GM12801 (cell line): ENCODE results near the gene TGM2.

ENCODE experiments used
- TF ChIP-seq, protein P1 (sequence below): IDR thresholded peaks from one replicate; pipeline ENCODE4 v1.5.1; 2011; ENCODE audit warnings: control low read depth; ENCODE audit not compliant: insufficient read length; ENCODE audit errors: extremely low read depth

TGM2 gene

DNA sequence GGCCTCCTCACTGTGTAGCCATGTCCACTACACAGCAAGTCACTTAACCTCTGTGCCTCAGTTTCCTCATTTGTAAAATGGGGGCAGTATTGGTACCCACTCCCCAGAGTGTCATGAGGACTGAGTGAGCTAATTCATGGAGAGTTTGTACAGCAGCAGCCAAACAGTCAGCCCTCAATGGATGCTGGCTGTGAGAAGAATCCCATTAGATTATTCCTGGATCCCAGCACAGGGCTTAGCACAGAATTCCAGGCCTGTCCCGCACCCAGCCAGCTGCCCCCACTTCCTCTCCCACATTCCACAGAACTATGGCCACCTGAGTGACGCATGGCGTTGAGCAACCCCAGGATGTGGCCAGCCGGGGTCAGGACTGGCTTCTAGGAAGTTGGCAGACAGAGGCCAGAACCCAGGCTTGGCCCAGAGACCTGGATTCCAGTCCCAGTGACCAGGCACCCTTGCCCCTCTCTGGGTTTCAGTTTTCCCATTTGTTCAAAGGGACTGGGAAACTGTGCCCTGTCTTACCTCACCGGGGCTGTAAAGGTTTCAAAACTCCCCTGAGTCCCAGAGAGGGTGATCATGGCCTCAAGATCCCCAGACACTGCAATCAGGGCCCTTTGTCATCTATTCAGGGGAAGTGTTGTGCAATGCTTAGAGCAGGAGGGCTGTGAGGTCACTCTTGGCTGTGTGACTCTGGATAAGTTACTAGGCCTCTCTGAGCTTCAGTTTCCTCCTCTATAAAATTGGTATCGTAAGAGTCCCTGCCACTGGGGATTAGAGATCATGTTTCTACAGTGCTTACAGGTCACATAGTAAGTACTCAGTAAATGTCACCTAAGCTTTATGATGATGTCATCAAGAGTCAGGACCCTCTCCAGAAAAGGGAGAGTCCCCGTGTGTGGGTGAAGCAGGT is 3.0 kb upstream of the TGM2 start:
- TF ChIP-seq, protein P1, sequence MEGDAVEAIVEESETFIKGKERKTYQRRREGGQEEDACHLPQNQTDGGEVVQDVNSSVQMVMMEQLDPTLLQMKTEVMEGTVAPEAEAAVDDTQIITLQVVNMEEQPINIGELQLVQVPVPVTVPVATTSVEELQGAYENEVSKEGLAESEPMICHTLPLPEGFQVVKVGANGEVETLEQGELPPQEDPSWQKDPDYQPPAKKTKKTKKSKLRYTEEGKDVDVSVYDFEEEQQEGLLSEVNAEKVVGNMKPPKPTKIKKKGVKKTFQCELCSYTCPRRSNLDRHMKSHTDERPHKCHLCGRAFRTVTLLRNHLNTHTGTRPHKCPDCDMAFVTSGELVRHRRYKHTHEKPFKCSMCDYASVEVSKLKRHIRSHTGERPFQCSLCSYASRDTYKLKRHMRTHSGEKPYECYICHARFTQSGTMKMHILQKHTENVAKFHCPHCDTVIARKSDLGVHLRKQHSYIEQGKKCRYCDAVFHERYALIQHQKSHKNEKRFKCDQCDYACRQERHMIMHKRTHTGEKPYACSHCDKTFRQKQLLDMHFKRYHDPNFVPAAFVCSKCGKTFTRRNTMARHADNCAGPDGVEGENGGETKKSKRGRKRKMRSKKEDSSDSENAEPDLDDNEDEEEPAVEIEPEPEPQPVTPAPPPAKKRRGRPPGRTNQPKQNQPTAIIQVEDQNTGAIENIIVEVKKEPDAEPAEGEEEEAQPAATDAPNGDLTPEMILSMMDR: no peak

DNA sequence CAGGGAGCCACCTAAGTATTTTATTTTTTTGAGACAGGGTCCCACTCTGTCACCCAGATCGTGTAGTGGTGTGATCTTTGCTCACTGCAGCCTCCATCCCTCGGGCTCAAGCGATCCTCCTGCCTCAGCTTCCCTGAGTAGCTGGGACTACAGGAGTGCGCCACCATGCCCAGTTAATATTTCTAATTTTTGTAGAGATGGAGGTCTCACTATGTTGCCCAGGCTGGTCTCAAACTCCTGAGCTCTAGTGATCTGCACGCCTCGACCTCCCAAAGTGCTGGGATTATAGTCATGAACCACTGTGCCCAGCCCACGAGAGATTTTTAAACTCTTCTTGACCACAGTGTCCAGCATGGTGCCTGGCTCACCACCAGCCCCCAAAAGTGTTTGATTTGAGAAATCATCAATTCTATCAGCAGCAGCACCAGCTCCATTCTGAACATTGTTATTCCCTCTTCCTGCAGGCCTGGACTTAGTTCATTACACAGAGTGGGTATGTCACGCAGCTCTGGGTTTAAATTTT is 2.3 kb upstream of the TGM2 start:
- TF ChIP-seq, protein P1: no peak

DNA sequence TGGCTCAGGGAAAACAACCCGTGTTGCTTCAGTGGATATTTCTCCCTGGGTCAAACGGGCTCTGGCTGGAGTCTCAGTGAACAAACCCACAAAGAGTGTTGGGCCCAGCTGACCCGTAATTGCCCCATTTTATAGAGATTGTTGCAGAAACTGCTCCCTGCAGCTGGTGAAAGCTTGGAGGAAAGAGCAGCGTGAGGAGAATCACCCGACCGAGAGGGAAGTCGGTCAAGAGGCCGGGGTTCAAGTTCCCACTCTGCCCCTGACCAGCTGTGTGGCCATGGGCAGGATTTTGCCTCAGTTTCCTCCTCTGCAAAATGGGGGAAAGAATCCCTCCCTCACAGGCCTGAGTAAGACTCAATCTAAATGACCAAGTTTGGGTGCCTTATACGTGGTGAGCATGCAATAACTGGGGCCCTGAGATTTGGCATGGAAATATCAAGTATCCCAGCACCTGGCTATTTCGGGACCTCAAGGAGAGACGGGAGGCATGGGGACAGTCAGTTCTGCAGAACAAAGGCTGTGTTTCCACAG is 1.7 kb upstream of the TGM2 start:
- TF ChIP-seq, protein P1: no peak

DNA sequence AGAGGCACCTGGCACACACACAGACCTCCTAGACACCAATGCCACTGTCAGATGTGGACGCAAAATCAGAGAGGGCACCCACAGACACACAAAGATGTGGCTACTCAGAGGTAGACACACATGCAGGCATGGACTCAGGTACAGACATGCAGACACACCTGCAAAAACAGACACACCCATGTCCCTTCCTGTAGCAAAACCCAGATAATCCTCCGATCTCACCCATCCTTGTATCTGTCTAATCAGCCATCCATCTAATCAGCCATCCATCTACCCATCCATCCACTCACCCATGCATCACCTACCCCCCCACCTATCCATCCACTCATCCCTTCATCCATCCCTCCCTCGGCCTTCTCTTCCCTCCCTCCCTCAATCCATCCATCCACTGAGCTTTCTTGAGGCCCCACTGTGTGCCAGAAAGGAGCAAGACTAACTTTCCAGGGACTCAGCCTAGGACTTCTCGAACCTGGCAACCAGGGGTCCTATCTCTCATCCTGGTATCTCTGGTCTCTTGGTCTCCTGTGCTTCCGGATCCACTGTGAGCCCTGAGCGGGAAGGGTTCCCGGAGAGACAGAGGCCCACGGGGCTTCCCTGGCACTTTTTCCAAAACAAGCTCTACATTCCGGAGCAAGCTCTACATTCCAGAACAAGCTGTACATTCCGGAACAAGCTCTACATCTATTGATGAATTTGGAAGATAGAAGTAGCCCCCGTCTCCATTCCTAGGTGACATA is 1.1 kb upstream of the TGM2 start:
- TF ChIP-seq, protein P1: no peak

DNA sequence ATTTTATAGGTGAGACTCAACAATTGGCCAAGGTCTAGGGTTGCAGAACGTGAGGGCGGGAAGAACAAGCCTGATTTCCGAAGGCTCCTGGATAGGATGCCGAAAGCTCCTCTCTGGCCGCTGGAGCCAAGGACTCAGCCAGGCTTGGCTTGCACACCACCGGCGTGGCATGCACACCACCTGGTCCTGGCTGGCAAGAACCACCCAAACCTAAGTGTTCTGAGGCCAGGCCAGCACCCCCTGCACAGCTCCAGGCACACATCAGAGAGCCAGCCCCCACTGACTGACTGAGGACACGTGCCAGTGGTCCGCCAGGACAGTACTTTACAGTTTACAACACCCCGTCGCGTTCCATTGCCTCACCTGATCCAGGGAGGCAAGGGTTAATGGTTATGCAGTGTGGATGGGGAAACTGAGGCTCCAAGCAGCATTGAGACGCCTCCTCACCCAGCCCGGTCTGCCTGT is 414 bp downstream of the TGM2 start:
- TF ChIP-seq, protein P1: no peak

DNA sequence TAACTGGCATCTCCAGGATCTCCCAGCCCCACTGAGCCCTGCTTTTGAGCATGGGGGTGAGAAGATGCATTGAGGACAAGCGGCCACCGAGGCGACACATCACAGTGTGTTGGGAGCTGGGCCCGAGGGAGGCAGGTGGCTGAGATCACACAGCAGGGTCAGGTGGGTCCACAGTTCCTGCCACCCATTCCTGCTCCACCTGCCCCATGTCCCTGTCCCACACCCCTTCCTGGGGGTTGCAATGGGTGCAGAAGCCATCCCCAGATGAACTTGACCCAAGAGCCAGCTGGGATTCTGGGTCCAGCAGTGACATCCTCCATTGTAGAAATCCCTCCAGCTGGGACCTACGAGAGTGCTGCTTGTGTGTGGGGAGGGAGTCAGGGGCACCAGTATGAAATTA is 1.0 kb downstream of the TGM2 start:
- TF ChIP-seq, protein P1: no peak
